HepG2 (cell line): ENCODE results near the gene GNAL.

Source experiments
- ATF7-NPFF ChIP-seq: sonication (generic); formaldehyde crosslinking; IDR thresholded peaks from 2 replicates; pipeline ENCODE4 v1.8.1; 2023; ENCODE audit warnings: mild to moderate bottlenecking, low read depth, missing genetic modification reagents, moderate library complexity
- FOSL1 ChIP-seq: sonication (generic); formaldehyde crosslinking; IDR thresholded peaks from 2 replicates; pipeline ENCODE4 v1.9.0; 2021; ENCODE audit warnings: missing genetic modification reagents, borderline replicate concordance
- HNRNPL ChIP-seq: fragments of 200-400 bp; formaldehyde crosslinking; IDR thresholded peaks from 2 replicates; pipeline ENCODE4 v1.6.1; 2017; ENCODE audit warnings: mild to moderate bottlenecking, low read depth, low read length
- KDM1A ChIP-seq: IDR thresholded peaks from 2 replicates; pipeline ENCODE4 v1.6.1; 2016; ENCODE audit warnings: missing compliant biosample characterization
- MXI1 ChIP-seq: IDR thresholded peaks from 3 replicates; pipeline ENCODE4 v1.6.1; 2012; ENCODE audit warnings: low read depth, low read length, inconsistent platforms, borderline replicate concordance
- NR3C1 ChIP-seq: sonication (generic); formaldehyde crosslinking; IDR thresholded peaks from 2 replicates; pipeline ENCODE4 v1.4.0; 2020; ENCODE audit warnings: missing genetic modification reagents
- POLR2G ChIP-seq: fragments of 200-400 bp; formaldehyde crosslinking; IDR thresholded peaks from 2 replicates; pipeline ENCODE4 v1.6.1; 2018; ENCODE audit warnings: mild to moderate bottlenecking, low read depth, low read length, moderate library complexity
- SALL2 ChIP-seq: sonication (generic); formaldehyde crosslinking; IDR thresholded peaks from 2 replicates; pipeline ENCODE4 v1.8.1; 2023; ENCODE audit warnings: mild to moderate bottlenecking, missing genetic modification reagents, inconsistent platforms
- ZFX ChIP-seq: sonication (generic); formaldehyde crosslinking; IDR thresholded peaks from 2 replicates; pipeline ENCODE4 v1.4.0; 2020; ENCODE audit warnings: mild to moderate bottlenecking, low read depth, missing genetic modification reagents, moderate library complexity
- TF ChIP-seq, protein P1 (sequence below): IDR thresholded peaks from 2 replicates; pipeline ENCODE4 v1.6.1; 2012; ENCODE audit warnings: low read length, improper control_type of control experiment
- TF ChIP-seq, protein P2 (sequence below): sonication (generic); formaldehyde crosslinking; IDR thresholded peaks from 2 replicates; pipeline ENCODE4 v1.5.0; 2020; ENCODE audit warnings: mild to moderate bottlenecking, missing genetic modification reagents, moderate library complexity

DNA sequence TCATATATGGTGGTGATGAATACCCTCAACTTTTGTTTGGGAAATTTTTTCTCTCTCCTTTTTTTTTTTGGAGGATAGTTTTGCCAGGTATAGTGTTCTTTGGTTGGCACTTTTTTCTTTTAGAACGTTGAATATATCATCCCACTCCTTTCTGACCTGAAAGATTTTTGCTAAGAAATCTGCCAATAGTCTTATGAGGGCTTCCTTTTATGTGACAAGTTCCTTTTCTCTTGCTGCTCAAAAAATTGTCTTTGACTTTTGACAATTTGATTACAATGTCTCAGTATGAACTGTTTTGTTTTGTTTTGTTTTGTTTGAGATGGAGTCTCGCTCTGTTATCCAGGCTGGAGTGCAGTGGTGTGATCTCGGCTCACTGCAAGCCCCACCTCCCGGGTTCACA is 21.5 kb downstream of the GNAL start:
- TF ChIP-seq ZFX, result no peak
- TF ChIP-seq, protein P1, sequence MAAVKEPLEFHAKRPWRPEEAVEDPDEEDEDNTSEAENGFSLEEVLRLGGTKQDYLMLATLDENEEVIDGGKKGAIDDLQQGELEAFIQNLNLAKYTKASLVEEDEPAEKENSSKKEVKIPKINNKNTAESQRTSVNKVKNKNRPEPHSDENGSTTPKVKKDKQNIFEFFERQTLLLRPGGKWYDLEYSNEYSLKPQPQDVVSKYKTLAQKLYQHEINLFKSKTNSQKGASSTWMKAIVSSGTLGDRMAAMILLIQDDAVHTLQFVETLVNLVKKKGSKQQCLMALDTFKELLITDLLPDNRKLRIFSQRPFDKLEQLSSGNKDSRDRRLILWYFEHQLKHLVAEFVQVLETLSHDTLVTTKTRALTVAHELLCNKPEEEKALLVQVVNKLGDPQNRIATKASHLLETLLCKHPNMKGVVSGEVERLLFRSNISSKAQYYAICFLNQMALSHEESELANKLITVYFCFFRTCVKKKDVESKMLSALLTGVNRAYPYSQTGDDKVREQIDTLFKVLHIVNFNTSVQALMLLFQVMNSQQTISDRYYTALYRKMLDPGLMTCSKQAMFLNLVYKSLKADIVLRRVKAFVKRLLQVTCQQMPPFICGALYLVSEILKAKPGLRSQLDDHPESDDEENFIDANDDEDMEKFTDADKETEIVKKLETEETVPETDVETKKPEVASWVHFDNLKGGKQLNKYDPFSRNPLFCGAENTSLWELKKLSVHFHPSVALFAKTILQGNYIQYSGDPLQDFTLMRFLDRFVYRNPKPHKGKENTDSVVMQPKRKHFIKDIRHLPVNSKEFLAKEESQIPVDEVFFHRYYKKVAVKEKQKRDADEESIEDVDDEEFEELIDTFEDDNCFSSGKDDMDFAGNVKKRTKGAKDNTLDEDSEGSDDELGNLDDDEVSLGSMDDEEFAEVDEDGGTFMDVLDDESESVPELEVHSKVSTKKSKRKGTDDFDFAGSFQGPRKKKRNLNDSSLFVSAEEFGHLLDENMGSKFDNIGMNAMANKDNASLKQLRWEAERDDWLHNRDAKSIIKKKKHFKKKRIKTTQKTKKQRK, result no peak
- no peak for TF ChIP-seq KDM1A (CRISPR knock-in tag)
- TF ChIP-seq NR3C1 (CRISPR knock-in tag), result no peak
- no peak for TF ChIP-seq HNRNPL
- TF ChIP-seq POLR2G, result no peak
- TF ChIP-seq FOSL1 (CRISPR knock-in tag), result no peak
- TF ChIP-seq, protein P2, sequence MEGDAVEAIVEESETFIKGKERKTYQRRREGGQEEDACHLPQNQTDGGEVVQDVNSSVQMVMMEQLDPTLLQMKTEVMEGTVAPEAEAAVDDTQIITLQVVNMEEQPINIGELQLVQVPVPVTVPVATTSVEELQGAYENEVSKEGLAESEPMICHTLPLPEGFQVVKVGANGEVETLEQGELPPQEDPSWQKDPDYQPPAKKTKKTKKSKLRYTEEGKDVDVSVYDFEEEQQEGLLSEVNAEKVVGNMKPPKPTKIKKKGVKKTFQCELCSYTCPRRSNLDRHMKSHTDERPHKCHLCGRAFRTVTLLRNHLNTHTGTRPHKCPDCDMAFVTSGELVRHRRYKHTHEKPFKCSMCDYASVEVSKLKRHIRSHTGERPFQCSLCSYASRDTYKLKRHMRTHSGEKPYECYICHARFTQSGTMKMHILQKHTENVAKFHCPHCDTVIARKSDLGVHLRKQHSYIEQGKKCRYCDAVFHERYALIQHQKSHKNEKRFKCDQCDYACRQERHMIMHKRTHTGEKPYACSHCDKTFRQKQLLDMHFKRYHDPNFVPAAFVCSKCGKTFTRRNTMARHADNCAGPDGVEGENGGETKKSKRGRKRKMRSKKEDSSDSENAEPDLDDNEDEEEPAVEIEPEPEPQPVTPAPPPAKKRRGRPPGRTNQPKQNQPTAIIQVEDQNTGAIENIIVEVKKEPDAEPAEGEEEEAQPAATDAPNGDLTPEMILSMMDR (CRISPR knock-in tag), result no peak
- no peak for TF ChIP-seq SALL2 (CRISPR knock-in tag)
- TF ChIP-seq MXI1, result no peak
- TF ChIP-seq ATF7-NPFF, result no peak
